ENCODE data around the gene DDX10.

DDX10 gene

DNA sequence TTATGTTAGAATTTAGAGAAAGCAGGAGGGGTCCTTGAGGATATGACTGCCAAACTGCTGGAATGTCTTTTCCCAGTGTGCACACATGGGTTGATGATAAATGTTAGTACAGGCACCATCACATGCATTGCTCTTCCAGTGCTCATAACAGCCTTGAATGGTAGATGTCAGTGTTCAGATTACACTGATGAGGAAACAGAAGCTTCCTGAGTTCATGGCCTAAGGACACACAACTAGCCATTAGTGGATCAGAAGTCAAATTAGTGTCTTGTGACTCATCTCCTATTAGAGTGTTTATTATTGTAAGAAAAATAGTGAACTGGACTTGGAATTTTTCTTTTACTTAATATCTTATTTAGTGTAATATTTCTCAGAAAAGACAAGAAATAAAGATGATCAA lies 241.5 kb downstream of the DDX10 start:
- DNase-seq (ENCODE audit: low read depth in 1 of 2, low spot score in 1 of 2): no peak
- Histone ChIP-seq H3K27ac (replicated peaks) (no peak overlapping the region), H3K4me3 (replicated peaks; ENCODE audit: insufficient read depth, low read length) (no peak overlapping the region), H3K27me3 (ENCODE audit: insufficient read depth, poor library complexity, severe bottlenecking) (no peaks in the 10 kb centered on the region)
- TF ChIP-seq CTCF (IDR thresholded peaks at IDR 0.05; ENCODE audit: insufficient read depth, low read length) (no peak), GABPA (IDR thresholded peaks at IDR 0.05; ENCODE audit: low read depth) (no peak), POLR2AphosphoS5 (IDR thresholded peaks at IDR 0.05; ENCODE audit: low read depth) (no peak), REST (IDR thresholded peaks at IDR 0.05; ENCODE audit: insufficient replicate concordance, low read depth) (no peak), SPI1 (IDR thresholded peaks at IDR 0.05; ENCODE audit: borderline replicate concordance, low read depth) (no peak)

DNA sequence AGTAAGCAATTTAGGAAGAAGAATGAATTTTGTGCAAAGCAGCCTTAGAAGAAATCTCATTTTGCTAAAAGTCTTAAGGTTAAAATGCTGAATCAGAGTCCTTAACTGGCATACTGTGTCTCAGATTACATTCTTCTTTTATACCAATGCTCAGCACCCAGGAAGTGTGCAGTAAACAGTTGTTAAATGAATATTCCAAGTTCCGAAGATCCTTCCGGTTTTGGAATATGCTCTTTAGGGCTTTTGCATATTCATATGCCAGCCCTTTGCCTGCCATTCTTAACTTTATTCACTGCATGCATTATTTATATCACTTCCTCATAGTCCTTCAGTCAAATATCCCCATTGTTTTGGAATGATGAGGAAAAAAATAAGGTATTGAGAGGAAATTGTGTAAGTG lies 242.0 kb downstream of the DDX10 start:
- DNase-seq (ENCODE audit: low read depth in 1 of 2, low spot score in 1 of 2): no peak

GRCh38 chr11:108909041-108909440 lies 244.2 kb downstream of the DDX10 start:
- no peak overlapping the region for H3K4me3 ChIP-seq (replicated peaks; ENCODE audit: insufficient read depth, low read length)
- TF ChIP-seq POLR2AphosphoS5 (IDR thresholded peaks at IDR 0.05; ENCODE audit: low read depth): no peak
- no peak for TF ChIP-seq REST (IDR thresholded peaks at IDR 0.05; ENCODE audit: insufficient replicate concordance, low read depth)
- no peak for TF ChIP-seq GABPA (IDR thresholded peaks at IDR 0.05; ENCODE audit: low read depth)
- TF ChIP-seq CTCF (IDR thresholded peaks at IDR 0.05; ENCODE audit: insufficient read depth, low read length): no peak
- TF ChIP-seq SPI1 (IDR thresholded peaks at IDR 0.05; ENCODE audit: borderline replicate concordance, low read depth): no peak
- no peaks in the 10 kb centered on the region for H3K27me3 ChIP-seq (ENCODE audit: insufficient read depth, poor library complexity, severe bottlenecking)
- no peak overlapping the region for H3K27ac ChIP-seq (replicated peaks)
- no peak for DNase-seq (ENCODE audit: low read depth in 1 of 2, low spot score in 1 of 2)

More for the DNA sequence above, 242.0 kb downstream of the DDX10 start:
- Histone ChIP-seq H3K27me3 (ENCODE audit: insufficient read depth, poor library complexity, severe bottlenecking) (no peaks in the 10 kb centered on the region), H3K27ac (replicated peaks) (no peak overlapping the region), H3K4me3 (replicated peaks; ENCODE audit: insufficient read depth, low read length) (no peak overlapping the region)
- no peak for TF ChIP-seq REST (IDR thresholded peaks at IDR 0.05; ENCODE audit: insufficient replicate concordance, low read depth)

DNA sequence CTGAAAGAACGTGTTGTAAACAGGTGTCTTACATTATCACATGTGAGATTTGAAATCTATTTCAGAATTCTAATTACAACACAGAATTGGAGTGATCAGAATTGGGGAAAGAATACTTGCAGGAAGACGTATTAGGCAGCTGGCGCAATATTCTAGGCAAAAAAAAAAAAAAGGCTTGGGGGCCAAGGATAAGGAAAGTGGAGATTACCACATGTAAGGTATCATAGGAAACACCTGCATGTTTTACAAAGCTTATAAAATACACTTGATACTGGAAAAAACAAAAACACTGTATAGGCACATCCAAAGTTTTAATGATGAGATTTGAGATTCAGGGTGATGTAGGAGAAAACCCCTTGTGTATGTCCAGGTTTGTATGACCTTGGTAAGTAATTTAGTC lies 245.1 kb downstream of the DDX10 start:
- DNase-seq (ENCODE audit: low read depth in 1 of 2, low spot score in 1 of 2): no peak
- Histone ChIP-seq H3K27ac (replicated peaks) (no peak overlapping the region), H3K4me3 (replicated peaks; ENCODE audit: insufficient read depth, low read length) (no peak overlapping the region), H3K27me3 (ENCODE audit: insufficient read depth, poor library complexity, severe bottlenecking) (no peaks in the 10 kb centered on the region)
- no peak for TF ChIP-seq REST (IDR thresholded peaks at IDR 0.05; ENCODE audit: insufficient replicate concordance, low read depth)
- TF ChIP-seq POLR2AphosphoS5 (IDR thresholded peaks at IDR 0.05; ENCODE audit: low read depth): no peak
- TF ChIP-seq SPI1 (IDR thresholded peaks at IDR 0.05; ENCODE audit: borderline replicate concordance, low read depth): no peak
- TF ChIP-seq GABPA (IDR thresholded peaks at IDR 0.05; ENCODE audit: low read depth): no peak
- no peak for TF ChIP-seq CTCF (IDR thresholded peaks at IDR 0.05; ENCODE audit: insufficient read depth, low read length)

All from HL-60 (cell line).